Mammary epithelial cell (primary cell): Measurements from ENCODE around the gene CCDC171.

Experiments
- CTCF ChIP-seq, 2 donors: IDR thresholded peaks in 1 of 2; conservative IDR thresholded peaks in 1 of 2; 2 replicates each; pipeline ENCODE4 v1.5.1; 2011 to 2012; ENCODE audit warnings: inconsistent platforms in 2 of 2, low read length in 2 of 2, mild to moderate bottlenecking in 2 of 2, control low read depth in 1 of 2, low read depth in 1 of 2; ENCODE audit not compliant: insufficient read depth in 1 of 2; ENCODE audit errors: extremely low read depth in 1 of 2
- EZH2 ChIP-seq: IDR thresholded peaks from 2 replicates; pipeline ENCODE4 v1.6.1; 2012; ENCODE audit warnings: low read length, inconsistent platforms, borderline replicate concordance

- TF ChIP-seq CTCF (conservative IDR thresholded peaks at IDR 0.05 in 1 of 2, IDR thresholded peaks at IDR 0.05 in 1 of 2; ENCODE audit: extremely low read depth in 1 of 2, insufficient read depth in 1 of 2, low read depth in 1 of 2, low read length in 2 of 2) (no peak), EZH2 (no peak)
Measured at GRCh38 chr9:15641291-15641690, 88.4 kb downstream of the CCDC171 start.
